HG02970 (cell line): ENCODE data around the gene FAM153A.
"Not testable (repeated sequence)": the region's sequence is repeated elsewhere in the genome, so short reads cannot be mapped to it uniquely, and the experiment has no call there.

Experiments
- ATAC-seq: cut with Tn5 transposase; IDR thresholded peaks from one replicate; pipeline ENCODE4 v1.9.1; 2021; ENCODE audit warnings: mild to moderate bottlenecking, moderate library complexity, moderate number of reproducible peaks; ENCODE audit not compliant: unreplicated experiment, low FRiP score

The FAM153A gene

DNA sequence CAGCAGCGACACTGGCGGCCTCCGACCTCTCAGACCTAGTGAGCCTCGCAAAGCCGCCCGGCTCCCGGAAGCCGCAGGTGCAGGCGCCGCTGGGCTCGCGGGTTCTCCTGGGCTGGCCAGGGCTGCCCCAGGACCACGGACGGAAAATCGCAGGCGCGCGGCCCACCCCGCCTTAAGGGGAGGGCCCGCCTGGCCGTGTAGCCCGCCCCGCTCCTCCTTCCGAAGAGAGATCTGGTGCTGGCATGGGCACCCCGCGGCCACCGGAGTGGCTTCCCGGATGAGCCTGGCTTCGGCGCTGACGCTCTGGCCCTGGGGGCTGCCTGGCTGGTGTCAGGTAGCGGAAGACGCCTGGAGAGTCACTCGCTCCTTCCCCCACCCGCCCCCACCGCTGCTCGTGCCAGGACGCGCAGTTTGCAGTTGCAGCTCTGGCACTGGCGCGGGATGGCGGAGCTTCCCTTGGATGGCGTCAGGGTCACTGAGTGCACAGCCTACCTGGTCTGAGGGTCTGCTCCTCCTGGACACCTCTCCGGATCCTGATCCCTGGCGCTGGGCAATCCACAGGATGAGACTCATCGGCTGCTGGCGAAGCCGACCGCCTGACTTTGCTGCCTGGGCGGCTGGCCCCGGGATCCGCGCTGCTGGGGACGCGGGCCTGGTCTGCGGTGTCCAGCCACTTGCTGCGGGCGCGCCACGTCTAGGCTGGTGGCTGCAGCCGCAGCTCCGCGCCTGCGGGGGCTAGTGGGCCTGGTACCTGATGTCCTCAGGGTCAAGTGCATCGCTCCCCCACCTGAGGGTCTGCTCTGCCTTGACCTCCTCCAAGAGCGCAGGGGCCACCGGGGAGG is at the start of gene FAM153A:
Gene FAM153A (minus strand): TSS at position 108 of the 842 bp plus-strand sequence.
- not testable (repeated sequence) for ATAC-seq

DNA sequence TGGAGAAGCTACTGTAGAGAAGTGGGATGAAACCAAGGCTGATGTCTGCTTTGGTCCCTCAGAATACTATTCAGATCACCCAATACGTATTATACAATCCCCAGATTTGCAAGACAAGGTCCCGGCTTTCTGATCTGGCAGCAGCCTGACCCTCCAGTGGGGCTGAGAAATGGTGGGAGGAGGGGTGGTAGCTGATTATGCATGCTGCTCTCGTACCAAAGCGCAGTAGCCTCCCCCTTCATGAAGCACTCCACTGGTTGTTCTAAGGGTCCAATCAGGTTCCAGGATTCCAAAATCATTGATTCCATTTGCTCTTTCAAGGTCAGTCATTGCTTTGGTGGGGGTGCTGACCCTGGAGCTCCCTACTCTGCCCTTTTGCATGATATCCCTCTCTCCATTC is 49.6 kb upstream of the FAM153A start:
- ATAC-seq: not testable (repeated sequence)

DNA sequence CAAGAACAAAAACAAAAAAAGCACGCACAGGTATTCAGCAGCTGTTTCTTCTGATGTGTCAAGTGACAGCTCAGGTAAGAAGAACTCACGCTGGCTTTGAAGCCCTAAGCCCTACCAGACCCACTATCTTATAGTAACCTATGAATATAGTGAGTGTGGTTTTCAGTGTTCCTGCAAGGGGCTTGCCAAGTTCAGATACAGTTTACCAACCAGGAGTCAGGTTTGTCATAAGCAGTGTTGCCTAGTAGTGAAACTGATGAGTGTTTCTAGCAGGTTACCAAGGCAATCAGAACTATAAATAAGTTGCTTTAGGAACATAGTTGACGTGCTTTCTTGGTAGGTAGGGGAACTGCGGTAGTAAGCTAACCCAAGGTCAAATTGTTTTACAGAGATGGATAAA is 43.4 kb upstream of the FAM153A start:
- not testable (repeated sequence) for ATAC-seq

DNA sequence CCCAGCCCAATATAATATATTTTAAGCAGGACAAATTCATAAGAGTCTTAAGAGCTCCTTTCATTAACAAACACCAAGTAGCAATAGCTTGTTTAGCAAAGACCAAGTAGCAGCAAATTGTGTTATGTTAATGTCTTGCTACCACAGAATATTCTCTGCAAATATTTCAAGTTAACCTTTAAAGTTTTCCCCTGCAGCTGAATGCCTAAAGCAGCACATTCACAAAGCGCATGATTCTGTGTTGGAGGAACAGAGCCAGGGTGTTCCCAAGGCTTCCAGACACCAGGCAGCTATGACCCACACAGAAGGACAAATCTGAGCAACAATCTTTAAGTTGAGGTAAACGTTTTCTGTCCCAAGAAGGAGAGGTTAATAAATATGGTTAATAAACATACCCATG is 42.1 kb upstream of the FAM153A start:
- ATAC-seq: not testable (repeated sequence)

DNA sequence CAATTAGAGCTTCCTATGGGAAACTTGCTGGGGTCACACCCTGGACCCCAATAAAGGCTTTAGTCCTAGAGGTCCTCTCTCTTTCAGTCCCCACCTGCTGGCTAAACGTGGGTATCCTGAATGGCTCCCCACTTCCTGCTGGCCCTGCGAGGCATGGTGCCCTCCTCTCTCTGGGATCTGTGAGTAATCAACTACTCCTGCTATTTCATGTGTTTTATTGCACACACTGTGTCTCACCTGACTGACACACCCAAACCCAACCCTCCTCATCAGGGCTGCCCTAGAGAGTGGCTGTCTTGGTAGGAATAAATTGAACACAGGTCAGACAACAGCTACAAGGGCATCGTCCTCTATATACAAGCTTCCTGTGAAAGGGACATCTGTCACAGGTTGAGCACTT is 39.8 kb upstream of the FAM153A start:
- not testable (repeated sequence) for ATAC-seq

DNA sequence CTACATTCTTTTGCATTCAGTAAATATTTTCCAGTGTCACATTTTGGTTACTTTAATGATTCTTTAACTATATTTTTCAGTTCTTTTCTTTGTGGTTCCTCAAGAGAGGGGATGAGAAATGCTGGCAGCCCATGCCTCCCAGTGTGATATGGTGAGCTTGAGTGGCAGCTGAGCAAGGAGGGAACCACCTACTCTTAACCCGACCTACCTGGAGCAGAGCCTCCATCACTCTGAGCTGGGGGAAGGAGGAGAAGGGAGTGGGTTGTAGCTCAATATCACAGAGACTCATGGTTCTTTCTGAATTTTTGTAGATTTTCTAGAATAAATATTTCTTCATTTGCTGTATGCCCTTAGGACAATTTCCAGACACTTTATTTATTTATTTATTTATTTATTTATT is 37.0 kb upstream of the FAM153A start:
- not testable (repeated sequence) for ATAC-seq

DNA sequence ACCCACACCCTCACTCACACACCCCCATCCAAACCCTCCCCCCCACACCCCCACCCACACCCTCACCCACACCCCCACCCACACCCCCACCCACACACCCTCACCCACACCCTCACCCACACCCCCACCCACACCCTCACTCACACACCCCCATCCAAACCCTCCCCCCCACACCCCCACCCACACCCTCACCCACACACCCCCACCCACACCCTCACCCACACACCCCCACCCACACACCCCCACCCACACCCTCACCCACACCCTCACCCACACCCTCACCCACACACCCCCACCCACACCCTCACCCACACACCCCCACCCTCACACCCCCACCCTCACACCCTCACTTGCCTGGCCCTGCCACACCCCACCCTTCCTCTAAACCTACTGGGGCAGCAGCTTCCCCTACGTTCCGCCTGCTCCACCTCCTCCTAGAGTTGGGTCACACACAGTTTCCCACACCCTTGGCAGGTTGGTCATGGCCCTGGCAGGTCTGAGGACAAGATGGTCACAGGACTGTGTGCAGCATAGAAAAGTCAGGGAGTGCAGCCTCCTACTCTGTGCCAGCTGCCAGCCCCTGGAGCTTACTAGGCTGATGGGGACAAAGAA is 30.2 kb upstream of the FAM153A start:
- not testable (repeated sequence) for ATAC-seq

DNA sequence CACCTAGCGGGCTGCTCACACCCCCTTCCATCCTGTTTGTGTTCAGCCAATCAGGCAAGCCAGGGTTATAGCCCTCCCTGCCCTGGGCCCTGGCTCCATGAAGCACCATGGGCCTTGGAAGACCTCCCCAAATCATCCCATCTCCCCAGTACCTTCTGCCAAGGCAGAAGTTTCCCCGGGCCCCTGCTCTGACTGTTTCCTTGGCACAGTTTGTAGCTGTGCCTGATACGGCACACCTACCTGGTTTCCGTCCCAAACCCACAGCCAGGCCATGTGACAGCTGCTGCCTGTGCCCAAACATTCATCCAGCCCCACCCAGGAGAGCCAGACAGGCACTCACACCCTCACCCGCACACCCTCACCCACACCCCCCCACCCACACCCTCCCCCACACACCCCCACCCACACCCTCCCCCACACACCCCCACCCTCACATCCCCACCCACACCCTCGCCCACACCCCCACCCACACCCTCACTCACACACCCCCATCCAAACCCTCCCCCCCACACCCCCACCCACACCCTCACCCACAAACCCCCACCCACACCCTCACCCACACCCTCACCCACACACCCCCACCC is 29.6 kb upstream of the FAM153A start:
- not testable (repeated sequence) for ATAC-seq

DNA sequence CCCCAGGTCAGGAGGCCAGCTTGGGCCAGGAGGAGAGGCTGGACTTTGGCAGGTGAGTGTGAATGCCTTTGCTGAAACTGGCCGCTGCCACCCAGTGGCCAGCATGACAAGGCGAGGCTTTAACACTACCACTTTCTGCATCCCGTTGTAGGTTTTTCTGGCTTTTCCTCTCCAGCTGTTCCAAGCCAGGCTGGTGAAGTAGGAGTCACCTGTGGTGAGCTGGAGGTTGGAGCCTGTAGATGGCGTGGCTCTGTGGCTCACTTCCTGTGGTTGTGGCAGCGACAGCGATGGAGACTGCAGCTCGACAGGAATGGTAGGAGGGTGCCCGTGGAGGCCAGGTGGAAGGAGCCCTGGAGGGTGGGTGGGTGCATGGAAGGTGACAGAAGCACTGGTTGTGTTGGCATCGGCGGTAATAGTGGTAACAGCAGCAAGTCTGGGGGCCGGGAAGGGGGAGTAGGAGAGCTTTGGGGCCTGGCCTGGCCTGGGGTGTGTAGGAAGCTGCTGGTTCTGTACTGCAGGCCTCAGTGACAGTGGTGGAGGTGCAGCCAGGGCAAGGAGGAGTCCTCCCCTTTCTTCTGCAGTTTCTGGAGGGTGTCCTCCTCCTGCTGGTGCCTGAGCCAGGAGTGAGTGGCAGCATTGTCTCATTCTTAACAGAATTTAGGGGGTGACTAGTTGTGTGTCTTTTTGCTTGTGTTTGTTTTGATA is 26.7 kb upstream of the FAM153A start:
- ATAC-seq: not testable (repeated sequence)

DNA sequence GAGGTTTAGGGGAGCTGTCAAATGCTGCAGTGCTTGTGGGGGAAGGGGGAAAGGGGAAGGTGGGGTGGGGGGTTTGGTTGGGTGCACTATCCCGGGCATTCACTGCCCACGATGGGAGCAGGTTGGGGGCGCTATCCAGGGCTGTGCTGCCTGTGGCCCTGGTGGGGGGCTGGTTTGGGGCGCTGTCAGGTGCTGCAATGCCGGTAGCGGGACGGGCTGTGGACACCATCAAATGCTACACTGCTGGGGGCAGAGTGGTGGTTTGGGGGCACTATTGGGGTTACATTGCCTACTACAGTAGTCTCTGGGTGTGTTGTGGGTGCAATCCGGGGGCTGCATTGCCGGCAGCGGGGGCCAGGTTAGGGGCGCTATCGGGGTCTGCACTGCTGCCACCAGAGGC is 25.7 kb upstream of the FAM153A start:
- ATAC-seq: not testable (repeated sequence)

DNA sequence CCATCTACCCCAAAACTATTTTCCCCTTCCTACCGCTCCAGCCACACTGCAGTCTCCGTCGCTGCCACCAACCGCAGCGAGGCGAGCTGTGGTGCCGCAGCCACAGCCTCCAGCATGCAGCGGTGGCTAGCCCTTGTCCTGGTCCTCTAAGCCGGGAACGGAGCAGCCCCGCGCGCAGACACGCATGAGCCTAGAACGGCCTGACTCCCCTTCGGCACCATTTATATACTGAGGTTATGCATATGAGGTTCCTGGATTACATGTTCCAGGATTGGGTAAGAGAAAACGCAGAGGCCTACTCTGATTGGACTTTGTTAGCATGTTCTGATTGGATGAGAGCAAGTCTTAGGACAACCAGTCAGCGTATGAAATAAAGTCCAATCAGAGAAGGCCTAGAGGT is 24.6 kb upstream of the FAM153A start:
- not testable (repeated sequence) for ATAC-seq

DNA sequence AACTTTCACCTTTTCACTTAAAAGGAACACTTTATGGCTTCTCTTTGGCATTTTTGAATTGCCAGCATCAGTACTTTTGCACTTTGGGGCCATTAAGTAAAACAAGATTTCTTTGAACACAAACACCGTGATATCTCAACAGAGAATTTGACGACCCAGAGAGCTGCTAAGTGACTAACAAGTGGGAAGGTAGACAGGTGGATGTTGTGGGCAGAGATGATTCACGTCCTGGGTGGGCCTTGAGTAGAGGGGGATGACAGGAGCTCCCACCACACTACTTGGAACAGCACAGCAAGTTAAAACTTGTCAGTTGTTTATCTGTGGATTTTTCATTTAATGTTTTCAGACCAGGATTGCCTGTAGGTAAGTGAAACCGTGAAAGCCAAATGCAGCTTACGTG is 18.7 kb upstream of the FAM153A start:
- ATAC-seq: not testable (repeated sequence)

DNA sequence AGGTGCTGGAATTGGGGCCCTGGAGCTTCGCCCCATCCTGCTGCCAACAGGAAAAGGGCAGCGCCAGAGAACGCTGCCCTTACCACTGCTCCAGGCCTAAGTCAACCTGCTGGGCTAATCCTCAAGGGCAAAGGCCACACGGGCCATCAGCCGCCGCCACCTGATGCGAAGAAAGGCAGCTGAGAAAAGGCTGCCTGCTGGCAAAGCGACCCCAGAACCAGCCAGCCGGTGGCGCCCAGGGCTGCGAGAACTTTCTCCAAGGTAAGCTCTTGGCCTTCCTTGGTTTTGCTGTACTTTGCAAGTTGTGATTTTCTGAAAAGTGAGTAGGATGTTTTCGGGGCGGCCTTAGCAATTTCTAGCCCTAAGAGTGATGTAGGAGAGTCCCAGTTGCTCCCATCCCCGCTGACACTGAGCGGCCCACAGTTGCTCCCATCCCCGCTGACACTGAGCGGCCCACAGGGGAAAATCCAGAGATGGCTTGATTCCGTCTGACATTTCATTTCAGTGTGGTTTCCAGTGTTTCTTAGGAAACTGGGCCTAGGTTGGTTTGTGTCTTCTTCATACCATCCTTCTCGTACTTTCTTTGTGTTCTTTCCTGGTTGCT is 15.6 kb upstream of the FAM153A start:
- not testable (repeated sequence) for ATAC-seq

DNA sequence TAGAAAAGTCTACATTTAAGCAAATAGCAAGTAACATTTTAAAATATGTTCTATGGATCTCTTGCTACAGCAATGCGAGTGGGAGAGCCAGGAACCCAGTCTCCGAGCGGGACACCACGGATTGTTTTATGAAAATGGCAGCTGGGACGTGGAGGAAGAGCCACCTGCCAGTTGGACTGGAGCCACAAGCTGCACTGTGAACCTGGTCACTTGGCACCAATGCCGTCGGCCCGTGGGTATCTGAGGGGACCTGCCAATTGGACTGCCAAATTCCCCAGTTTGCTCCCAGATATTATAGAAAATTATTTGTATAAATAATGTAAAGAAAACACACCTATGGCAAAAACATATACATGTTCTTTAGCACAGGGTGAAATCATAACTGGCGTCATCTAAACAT is 10.6 kb upstream of the FAM153A start:
- ATAC-seq: not testable (repeated sequence)

DNA sequence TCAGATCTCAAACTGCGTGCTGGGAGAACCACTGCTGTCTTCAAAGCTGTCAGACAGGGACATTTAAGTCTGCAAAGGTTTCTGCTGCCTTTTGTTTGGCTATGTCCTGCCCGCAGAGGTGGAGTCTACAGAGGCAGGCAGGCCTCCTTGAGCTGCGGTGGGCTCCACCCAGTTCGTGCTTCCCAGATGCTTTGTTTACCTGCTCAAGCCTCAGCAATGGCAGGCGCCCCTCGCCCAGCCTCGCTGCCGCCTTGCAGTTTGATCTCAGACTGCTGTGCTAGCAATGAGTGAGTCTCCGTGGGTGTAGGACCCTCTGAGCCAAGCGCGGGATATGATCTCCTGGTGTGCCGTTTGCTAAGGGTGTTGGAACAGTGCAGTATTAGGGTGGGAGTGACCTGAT is 8.9 kb upstream of the FAM153A start:
- ATAC-seq: not testable (repeated sequence)

DNA sequence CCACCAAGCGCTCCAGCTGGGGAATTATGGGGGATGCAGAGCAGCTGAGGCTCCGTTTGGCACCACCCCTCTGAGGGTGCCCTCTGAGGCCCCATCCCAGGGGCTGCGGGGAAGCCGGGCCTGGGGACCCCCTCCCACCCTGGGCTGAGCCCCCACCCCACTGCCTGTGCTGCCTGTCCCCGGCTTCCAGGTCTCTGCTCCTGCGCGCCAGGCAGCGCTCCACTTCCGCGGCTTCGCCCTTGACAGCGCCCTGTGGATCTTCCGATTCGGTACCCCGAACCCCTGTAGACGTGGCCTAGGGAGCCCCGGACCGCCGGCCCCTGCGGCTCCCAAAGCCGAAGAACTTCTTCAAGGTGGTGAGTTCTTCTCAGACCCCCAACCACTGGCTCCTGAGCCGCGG is 530 bp downstream of the FAM153A start:
- ATAC-seq: not testable (repeated sequence)

DNA sequence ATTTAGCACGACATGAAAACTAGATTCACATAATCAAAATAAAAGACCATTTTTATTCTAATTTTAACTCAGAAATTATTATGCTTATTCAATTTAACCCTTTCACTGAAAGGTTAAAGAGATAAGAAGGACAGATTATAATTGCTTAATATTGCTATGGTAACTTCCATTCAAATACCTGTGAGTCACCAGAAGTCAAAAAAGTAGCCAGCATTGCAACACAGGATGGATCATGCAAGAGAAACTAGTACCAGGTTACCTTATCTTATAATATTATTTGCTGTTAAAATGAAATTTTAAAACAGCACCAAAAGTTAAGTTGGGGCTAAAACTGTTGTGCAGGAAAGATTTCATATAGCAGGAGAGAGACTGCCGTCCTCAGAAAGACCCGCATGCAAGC is 11.5 kb downstream of the FAM153A start:
- ATAC-seq: not testable (repeated sequence)

DNA sequence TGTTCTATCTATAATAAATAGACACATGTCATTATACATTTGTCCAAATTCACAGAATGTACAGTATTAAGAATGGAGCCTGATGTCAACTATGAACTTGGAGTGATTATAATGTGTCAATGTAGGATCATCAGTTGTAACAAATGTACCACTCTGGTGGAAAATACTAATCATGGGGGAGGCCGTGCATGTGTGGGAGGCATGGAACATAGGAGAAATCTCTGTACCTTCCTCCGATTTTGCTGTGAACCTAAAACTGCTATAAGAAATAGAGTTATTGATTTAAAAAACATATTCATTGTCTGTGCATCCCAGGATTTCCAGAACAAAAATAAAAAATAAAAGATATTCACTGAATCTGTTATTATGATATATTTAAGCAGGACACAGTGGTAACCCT is 12.1 kb downstream of the FAM153A start:
- ATAC-seq: not testable (repeated sequence)

DNA sequence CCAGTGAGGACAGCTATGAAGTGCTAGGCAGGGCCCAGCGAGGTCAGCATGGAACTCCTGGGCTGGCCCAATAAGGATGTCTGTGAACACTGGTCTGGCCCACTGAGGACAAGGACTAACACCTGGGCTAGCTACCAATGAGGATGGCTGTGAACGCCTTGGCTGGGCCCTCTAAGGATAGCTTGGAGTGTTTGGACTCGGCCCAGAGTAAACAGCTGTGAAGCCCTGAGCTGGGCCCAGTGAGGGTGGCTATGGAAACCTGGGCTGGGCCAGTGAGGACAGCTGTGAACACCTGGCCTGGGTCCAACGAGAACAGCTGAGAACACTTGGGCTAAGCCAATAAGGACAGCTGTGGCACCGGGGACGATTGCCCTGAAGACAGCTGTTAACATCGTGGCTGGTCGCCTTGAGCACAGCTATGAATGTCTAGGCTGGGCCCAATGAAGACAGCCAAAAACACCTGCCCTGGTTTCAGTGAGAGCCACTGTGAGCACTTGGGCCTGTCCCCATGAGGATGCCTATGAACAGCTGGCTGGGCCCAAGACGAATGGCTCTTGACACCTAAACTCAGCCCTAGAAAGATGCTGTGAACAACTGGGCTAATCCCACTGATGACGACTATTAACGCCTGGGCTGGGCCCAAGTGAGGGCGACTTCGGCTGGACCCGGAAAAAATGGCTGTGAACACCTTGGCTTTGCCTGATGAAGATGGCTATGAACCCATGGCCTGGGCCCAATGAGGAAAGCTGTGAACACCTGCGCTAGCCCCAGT is 18.8 kb downstream of the FAM153A start:
- not testable (repeated sequence) for ATAC-seq

DNA sequence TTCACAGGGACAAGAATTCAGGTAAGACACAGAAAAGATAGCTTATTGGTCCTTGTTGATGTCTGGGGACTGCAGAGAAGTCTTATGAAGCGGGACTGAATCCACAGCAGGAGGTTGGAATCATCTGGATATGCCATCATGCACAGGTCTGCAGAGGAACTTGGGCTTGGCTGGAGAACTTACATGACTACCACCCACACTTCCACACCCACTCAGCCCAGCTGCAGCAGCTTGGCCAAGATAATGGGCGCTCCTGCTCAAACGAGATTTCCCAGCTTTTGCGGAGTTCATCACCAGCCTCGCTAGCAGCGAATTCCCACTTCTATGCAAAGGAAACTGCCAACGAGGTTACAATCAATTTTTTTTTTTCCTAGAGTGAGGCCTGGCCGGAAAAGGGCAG is 21.7 kb downstream of the FAM153A start:
- not testable (repeated sequence) for ATAC-seq
